Right cardiac atrium (tissue), 5 donors: ENCODE data around the gene SPTSSB. TPM values are rescaled to one million over a fixed set of nuclear protein-coding genes. Genes with fewer than 3 reads are reported as not detected.

Source experiments
- ATAC-seq, 2 donors: fragments of 200-7000 bp; cut with Tn5 transposase; one replicate each; pipeline versions ENCODE4 v1.8.0 to v1.9.1; 2020; ENCODE audit warnings: moderate library complexity in 2 of 2, mild to moderate bottlenecking in 1 of 2
- DNase-seq, 3 donors: peaks; one replicate each; pipeline ENCODE4 v3.0.0-alpha.2; 2020
- H3K27ac ChIP-seq: one replicate; pipeline ENCODE4 v1.5.1; 2013; ENCODE audit warnings: mild to moderate bottlenecking, low read length, control low read depth, moderate library complexity
- H3K27me3 ChIP-seq: one replicate; pipeline ENCODE4 v1.6.1; 2013; ENCODE audit not compliant: control insufficient read depth, insufficient read depth
- H3K4me1 ChIP-seq: one replicate; pipeline ENCODE4 v1.6.1; 2013; ENCODE audit warnings: low read length; ENCODE audit not compliant: control insufficient read depth, insufficient read depth
- H3K4me3 ChIP-seq: one replicate; pipeline ENCODE4 v1.5.1; 2013; ENCODE audit warnings: low read length, control low read depth
- H3K9me3 ChIP-seq: one replicate; pipeline ENCODE4 v1.6.1; 2013; ENCODE audit warnings: low read length; ENCODE audit not compliant: control insufficient read depth
- whole genome bisulfite sequencing: extraction: QIAGEN DNeasy Blood & Tissue Kit; methylation state at CpG from one replicate; pipeline ENCODE4 v1.1.7; 2013; 5-methylcytosine and 5-hydroxymethylcytosine counted together
- intact Hi-C, 4 donors: fragments of 100-400 bp; cut with DNase I; formaldehyde crosslinking; loops; one replicate each; pipeline versions ENCODE4 v1.11.0 to v1.14.0; 2022 to 2023
- polyA plus RNA-seq: library from polyadenylated mRNA; stranded (reverse); fragments of 200-250 nt; gene quantifications from one replicate; pipeline ENCODE4 v1.2.3, GENCODE V29; 2013
- total RNA-seq, 4 donors: library from RNA; stranded (reverse); fragmentation: NEBNext Ultra II Directional; extraction: Animal tissue kit (Norgen Biotek cat#: 25700); gene quantifications; one replicate each; pipeline ENCODE4 v1.2.1, GENCODE V29; 2021
- donor health status: healthy with polysubstance abuse.
- donor health status: DM: no; HTN: yes; CAD: no.
- donor health status: DM: no; HTN: no; CAD: no.
- donor health status: DM: no; HTN: yes; CAD: no; lungs with severe emphysema.
- donor health status: DM: yes; HTN: yes; CAD: no.

Gene SPTSSB
- total and polyA plus RNA-seq, 5 donors, result 0.09 to 0.45 (median 0.12) TPM; not detected in 2

DNA sequence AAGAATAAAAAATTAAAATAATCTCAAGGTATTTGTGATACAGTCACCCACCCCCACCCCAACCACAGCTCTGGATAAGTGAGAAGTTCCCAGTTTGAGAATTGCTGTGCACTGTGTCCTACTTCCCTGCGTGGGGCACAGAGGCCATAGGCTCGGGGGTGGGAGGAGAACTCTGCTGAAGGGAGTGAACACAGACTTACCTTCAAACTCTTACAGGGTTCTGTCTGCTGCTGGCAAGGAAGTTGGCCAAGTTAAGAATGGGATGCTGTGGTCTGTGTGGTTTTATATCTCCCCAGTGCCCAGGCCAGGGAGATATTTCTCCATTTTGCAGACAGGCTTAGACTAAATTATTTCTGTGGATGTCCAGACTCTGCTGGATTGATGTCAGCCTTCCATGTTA lies 37.6 kb downstream of the SPTSSB start:
- intact Hi-C loops, result no loop called here
- H3K4me1 ChIP-seq, result no peaks in the 10 kb centered on the region
- DNase-seq, result no peak
- no peak for ATAC-seq
- H3K27ac ChIP-seq, result no peak overlapping the region
- no peaks in the 10 kb centered on the region for H3K27me3 ChIP-seq
- no peak overlapping the region for H3K4me3 ChIP-seq
- H3K9me3 ChIP-seq, result no peaks in the 10 kb centered on the region
- WGBS, result 54% methylated on average over 2 of the region's 2 CpGs

DNA sequence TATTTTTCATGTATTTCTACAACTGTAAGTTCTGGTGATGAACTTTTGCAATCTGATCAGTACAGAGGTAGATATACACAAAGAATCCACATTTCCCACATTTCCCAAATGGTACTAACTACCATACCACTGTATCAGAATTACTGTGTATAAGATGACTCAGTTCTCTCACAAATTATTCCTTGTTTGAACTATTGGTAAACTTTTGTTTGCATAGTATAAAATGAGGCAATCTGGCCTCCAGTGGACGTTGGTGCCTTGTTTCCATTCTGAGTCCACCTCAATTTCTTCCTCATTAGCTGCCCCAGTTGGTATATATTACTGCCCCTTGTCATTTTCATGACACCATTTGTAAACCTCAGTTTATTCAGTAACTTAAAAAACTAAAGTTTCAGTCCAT lies 38.5 kb downstream of the SPTSSB start:
- no peak overlapping the region for H3K27ac ChIP-seq
- intact Hi-C loops, result no loop called here
- H3K27me3 ChIP-seq, result no peaks in the 10 kb centered on the region
- ATAC-seq, result no peak
- DNase-seq, result no peak
- H3K9me3 ChIP-seq, result no peaks in the 10 kb centered on the region
- H3K4me3 ChIP-seq, result no peak overlapping the region
- WGBS, result 65% methylated on average over 1 of the region's 1 CpG
- no peaks in the 10 kb centered on the region for H3K4me1 ChIP-seq

DNA sequence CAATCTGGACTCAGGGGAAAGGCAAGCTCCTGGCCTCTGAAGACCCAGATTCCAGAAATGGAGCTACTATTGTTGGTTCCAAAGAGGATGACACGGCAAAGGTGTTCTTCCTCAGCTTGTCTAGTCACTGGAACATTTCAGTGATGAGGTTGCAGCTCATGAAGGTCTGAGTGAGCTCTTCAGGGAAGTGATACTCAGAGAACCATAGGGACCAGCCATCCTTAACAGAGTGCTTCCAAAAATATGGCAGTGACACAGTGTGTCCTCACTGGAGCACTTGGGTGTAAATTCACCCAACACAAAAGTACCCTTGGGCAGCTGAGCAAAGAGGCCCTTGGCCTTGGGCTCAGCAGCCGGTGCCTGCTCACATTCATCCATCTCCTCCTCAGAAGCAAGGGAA lies 46.3 kb downstream of the SPTSSB start:
- WGBS, result 84% methylated on average over 2 of the region's 2 CpGs
- intact Hi-C loops, result no loop called here
- no peak for ATAC-seq

DNA sequence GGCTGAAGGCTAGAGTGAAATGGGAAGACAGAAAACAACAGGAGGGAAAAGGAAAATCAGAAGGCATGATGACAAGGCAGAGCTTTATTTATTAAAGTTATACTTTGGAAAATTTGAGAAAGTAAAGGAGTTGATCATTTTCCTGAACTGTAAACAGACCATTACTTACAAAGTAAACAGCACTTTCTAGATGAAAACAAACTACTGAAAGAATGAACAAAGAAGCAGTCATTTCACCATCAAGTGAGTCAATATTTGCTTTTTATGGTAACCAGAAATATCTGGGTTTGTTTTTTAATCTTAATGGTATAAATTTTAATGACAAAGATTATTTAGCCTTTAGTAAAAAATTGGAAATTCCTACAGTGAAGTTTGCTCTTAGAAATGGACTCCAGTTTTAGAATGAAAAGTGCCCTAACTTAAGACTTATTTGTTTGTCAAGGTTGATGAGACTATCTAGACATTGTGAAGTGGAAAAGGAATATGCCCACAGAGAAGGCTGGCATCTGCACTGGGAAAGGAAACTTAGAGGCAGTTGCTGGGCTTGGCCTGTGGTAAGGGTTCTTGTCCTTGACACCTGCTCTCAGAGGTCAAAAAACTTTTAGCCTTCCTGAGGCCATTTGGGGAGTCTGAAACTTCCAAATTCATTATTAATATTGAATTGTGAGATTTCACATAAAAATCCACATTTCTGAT lies 47.2 kb downstream of the SPTSSB start:
- Histone ChIP-seq H3K27ac (no peak overlapping the region), H3K9me3 (no peaks in the 10 kb centered on the region), H3K4me1 (no peaks in the 10 kb centered on the region), H3K27me3 (no peaks in the 10 kb centered on the region), H3K4me3 (no peak overlapping the region)
- DNase-seq (no peak), ATAC-seq (no peak)
- intact Hi-C loops, result no loop called here

More for the DNA sequence above, 46.3 kb downstream of the SPTSSB start:
- Histone ChIP-seq H3K4me3 (no peak overlapping the region), H3K27ac (no peak overlapping the region), H3K9me3 (no peaks in the 10 kb centered on the region), H3K27me3 (no peaks in the 10 kb centered on the region), H3K4me1 (no peaks in the 10 kb centered on the region)
- DNase-seq, result no peak

DNA sequence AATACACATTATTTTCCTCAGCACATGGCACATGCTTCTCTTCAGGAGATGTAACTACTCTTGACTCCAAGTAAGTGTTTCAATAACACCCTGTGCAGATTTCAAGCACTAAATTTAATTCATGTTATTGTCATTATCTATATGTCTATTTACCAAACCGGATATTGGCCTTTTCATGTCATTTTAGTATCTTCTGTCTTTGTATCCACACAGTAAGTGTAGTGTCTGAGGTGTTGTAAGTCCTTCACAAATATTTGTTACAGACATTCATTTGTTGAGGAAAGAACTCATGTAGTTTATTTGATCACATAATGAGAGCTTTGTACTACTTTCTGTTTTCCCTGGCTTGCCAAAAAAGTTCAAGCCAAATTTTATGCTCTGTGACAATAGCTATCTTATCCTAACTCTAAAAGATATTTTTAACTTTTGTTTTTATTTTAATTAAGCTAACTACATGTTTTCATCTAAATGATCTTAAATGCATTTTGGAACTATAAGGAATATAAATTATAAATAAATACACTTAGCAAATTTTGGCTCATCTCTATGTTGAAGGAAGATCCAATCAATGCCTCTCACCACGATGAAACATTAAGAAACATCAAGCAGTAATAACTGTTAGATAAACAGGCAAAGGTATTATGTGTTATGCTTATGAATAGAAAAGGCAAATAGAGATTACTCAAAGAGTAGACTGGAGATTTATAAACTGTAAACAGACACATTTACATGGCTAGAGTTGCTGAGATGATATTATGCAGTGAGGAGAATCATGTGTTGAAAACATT lies 48.3 kb downstream of the SPTSSB start:
- no peak for ATAC-seq
- Histone ChIP-seq H3K27ac (no peak overlapping the region), H3K4me3 (no peak overlapping the region), H3K27me3 (no peaks in the 10 kb centered on the region), H3K4me1 (no peaks in the 10 kb centered on the region), H3K9me3 (no peaks in the 10 kb centered on the region)
- DNase-seq, result no peak
- WGBS, result 67% methylated on average over 2 of the region's 2 CpGs
- intact Hi-C loops, result no loop called here

DNA sequence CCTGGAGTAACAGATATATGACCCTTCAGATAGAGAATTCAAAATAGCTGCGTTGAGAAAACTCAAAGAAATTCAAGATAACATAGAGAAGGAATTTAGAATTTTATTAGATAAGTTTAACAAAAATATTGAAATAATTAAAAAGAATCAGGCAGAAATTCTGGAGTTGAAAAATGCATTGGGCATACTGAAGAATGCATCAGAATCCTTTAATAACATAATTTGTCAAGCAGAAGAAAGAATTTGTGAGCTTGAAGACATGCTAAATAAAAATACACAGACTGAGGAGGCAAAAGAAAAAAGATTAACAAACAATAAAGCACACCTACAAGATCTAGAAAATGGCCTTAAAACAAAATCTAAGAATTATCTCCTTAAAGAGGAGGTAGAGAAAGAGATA lies 50.5 kb downstream of the SPTSSB start:
- H3K9me3 ChIP-seq, result no peaks in the 10 kb centered on the region
- intact Hi-C loops, result no loop called here
- no peak for ATAC-seq
- WGBS, result 94% methylated on average over 1 of the region's 1 CpG
- H3K4me3 ChIP-seq, result no peak overlapping the region
- H3K4me1 ChIP-seq, result no peaks in the 10 kb centered on the region
- DNase-seq, result no peak
- H3K27ac ChIP-seq, result no peak overlapping the region
- no peaks in the 10 kb centered on the region for H3K27me3 ChIP-seq

DNA sequence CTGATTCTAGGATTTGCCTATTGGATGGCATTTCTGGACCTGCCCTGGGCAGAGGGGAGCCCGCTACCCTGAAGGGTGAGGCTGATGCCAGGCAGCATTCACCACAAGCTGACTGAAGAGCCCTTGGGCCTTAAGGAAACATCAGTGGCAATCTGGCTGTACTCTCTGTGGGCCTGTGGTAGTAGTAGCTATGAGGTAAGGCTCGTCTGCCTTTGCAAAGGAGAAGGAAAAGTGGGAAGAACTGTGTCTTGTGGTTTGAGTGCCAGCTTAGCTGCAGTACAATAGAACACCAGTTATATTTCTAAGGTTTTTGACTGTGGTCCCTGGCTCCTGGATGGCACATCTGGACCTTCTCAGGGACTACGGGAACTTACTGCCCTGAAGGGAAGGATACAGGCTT lies 51.5 kb downstream of the SPTSSB start:
- intact Hi-C loops, result no loop called here
- no peaks in the 10 kb centered on the region for H3K27me3 ChIP-seq
- WGBS, result 79% methylated on average over 3 of the region's 3 CpGs

DNA sequence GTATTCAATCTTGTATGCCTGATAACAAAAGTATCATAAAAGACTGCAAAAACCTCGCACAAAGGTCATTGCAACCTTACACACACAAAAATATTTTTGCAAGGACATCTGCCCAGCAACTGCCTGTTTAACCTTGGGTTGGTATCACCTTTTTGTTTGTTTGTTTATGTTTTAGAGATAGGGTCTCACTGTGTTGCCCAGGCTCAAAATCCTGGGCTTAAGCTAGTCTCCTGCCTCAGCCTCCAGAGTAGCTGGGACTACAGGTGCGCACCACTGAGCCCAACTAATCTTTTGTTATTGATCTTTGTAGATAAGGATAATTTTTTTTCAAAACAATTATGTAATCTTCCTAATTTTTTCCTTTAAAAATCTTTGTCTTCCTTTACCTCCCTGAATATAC lies 54.2 kb downstream of the SPTSSB start:
- no peak for ATAC-seq
- intact Hi-C loops, result no loop called here
- no peak for DNase-seq
- Histone ChIP-seq H3K9me3 (no peaks in the 10 kb centered on the region), H3K4me3 (no peak overlapping the region), H3K27me3 (no peaks in the 10 kb centered on the region), H3K4me1 (no peaks in the 10 kb centered on the region), H3K27ac (no peak overlapping the region)
- WGBS, result 89% methylated on average over 2 of the region's 2 CpGs

More for the DNA sequence above, 51.5 kb downstream of the SPTSSB start:
- no peak overlapping the region for H3K4me3 ChIP-seq
- ATAC-seq, result no peak
- H3K4me1 ChIP-seq, result no peaks in the 10 kb centered on the region
- no peak overlapping the region for H3K27ac ChIP-seq
- no peak for DNase-seq
- H3K9me3 ChIP-seq, result no peaks in the 10 kb centered on the region

DNA sequence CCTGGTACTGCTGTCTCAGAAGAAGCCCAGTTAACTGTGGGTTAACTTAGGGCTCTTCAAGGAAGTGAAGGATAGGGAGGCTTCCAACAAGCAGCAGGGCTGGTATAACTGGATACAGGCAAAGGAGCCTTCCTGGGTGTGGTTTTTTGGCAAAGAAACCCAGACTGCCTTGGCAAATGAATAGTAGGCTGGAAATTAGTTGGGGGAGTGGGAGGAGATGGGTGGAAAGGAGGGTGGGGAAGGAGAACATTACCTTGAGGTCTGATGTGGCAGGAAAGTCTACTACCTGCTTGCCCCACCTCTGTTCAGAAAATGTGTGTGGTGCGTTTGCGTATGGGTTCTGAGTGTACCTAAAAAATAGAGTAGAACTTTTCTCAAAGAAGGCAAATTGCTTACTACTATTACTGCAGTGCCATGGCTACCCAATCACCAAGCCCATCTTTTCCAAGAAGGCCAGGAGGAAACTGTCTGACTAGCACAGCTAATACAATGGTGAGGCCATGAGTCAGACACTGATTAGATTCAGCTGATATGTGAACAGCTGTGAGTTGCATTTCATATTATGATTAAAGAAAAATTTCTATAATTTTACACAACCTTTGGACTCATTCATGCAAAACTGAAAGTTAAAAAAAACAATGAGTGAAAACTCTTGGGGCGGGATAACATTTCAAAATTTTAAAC lies 55.2 kb downstream of the SPTSSB start:
- H3K9me3 ChIP-seq, result no peaks in the 10 kb centered on the region
- H3K27me3 ChIP-seq, result no peaks in the 10 kb centered on the region
- H3K4me3 ChIP-seq, result no peak overlapping the region
- intact Hi-C loops, result no loop called here
- peak in 1 of 2 donors; percentile 73 for ATAC-seq
- 86% methylated on average over 3 of the region's 3 CpGs for WGBS
- H3K4me1 ChIP-seq, result no peaks in the 10 kb centered on the region
- DNase-seq, result no peak
- no peak overlapping the region for H3K27ac ChIP-seq

DNA sequence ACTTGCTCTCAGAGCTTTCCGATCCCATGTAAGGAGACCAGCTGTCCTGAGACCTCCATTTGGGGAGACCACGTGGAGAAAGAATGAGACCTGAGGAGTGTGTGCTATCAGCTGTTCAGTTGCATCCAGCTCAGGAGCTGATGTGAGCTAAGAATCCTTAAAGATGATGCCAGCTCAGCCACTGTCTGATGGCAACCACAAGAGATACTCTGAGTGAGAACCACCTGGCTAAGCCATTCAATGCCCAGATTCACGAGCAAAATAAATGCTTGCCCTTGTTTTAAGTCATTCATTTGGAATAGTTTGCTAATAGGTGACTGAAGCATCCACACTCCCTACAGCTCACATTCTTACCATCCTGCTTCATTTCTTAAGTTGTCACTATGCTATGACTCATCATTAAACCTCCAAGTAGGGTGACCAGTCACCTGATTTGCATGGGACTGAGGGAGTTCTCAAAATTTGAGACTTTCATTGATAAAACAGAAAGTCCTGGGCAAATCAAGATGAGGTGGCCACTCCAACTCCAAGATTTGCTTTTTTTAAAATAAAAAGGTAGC lies 56.4 kb downstream of the SPTSSB start:
- H3K4me1 ChIP-seq, result no peaks in the 10 kb centered on the region
- no peak overlapping the region for H3K4me3 ChIP-seq
- intact Hi-C loops, result no loop called here
- DNase-seq, result no peak
- no peak for ATAC-seq
- no peaks in the 10 kb centered on the region for H3K27me3 ChIP-seq
- H3K27ac ChIP-seq, result no peak overlapping the region
- no peaks in the 10 kb centered on the region for H3K9me3 ChIP-seq
- 89% methylated on average over 3 of the region's 3 CpGs for WGBS
